ENCODE measurements around the gene ZNF555. TPM values are rescaled to one million over a fixed set of nuclear protein-coding genes. Genes with fewer than 3 reads are reported as not detected.
A peak's percentile ranks its signal among the peaks of the same experiment; 100 is the strongest.

The ZNF555 gene
- total and polyA plus RNA-seq, 9 of the 15 experiments (the other 6 are each of a cell fraction or from before 2014, with no cell fraction given), result 2.0 to 6.7 (median 5.4) TPM

- TF ChIP-seq CUX1 (CRISPR knock-in tag; IDR thresholded peaks at IDR 0.05), result no peak
- TF ChIP-seq CBX2 (IDR thresholded peaks at IDR 0.05; ENCODE audit: insufficient read depth, low read length, poor library complexity, severe bottlenecking), result no peak
- peak; percentile 72; the same call in 1 of the 2 replicates for TF ChIP-seq MYC (IDR thresholded peaks at IDR 0.05; ENCODE audit: low read depth, low read length)
- peak; percentile 77; the same call in 1 of the 2 replicates for TF ChIP-seq MYC (CRISPR knock-in tag; IDR thresholded peaks at IDR 0.05; ENCODE audit: borderline replicate concordance, low read depth)
- TF ChIP-seq GATAD2A (IDR thresholded peaks at IDR 0.05), result peak; percentile 100
- 0 out of 2 replicates have a peak, but pooled peaks have one; percentile 11 for TF ChIP-seq ILF3 (IDR thresholded peaks at IDR 0.05; ENCODE audit: borderline replicate concordance)
- no peak for TF ChIP-seq FUS (optimal IDR thresholded peaks at IDR 0.05; ENCODE audit: low read depth, low read length)
- no peak for TF ChIP-seq ADNP (tag; IDR thresholded peaks at IDR 0.05)
- no peak for TF ChIP-seq ELK3 (CRISPR knock-in tag; IDR thresholded peaks at IDR 0.05)
- TF ChIP-seq ZBTB7A (IDR thresholded peaks at IDR 0.05; ENCODE audit: borderline replicate concordance, control insufficient read depth, low read depth, low read length), result peak; percentile 98
- TF ChIP-seq ZNF347 (CRISPR knock-in tag; IDR thresholded peaks at IDR 0.05; ENCODE audit: low read depth), result no peak
- TF ChIP-seq NR3C1 (CRISPR knock-in tag; IDR thresholded peaks at IDR 0.05), result 0 out of 2 replicates have a peak, but pooled peaks have one; percentile 30
- TF ChIP-seq POLR2AphosphoS5 (IDR thresholded peaks at IDR 0.05; ENCODE audit: control insufficient read depth, insufficient read depth, low read depth, low read length), result 0 out of 2 replicates have a peak, but pooled peaks have one; percentile 20
- TF ChIP-seq ZNF354B (CRISPR knock-in tag; IDR thresholded peaks at IDR 0.05), result no peak
- TF ChIP-seq E2F3 (CRISPR knock-in tag; IDR thresholded peaks at IDR 0.05), result no peak
- 0 out of 2 replicates have a peak, but pooled peaks have one; percentile 38 for TF ChIP-seq DMBX1 (CRISPR knock-in tag; IDR thresholded peaks at IDR 0.05; ENCODE audit: borderline replicate concordance)
- TF ChIP-seq C11orf30 (IDR thresholded peaks at IDR 0.05; ENCODE audit: low read depth), result peak; percentile 32; the same call in 1 of the 2 replicates
- no peak for TF ChIP-seq DLX4 (CRISPR knock-in tag; IDR thresholded peaks at IDR 0.05)
Observed at GRCh38 chr19:2840794-2841791, at the start of gene ZNF555 (continued).

Measured in K562 (cell line).